SK-N-SH (cell line): ENCODE data around the gene ZNF865. TPM values are rescaled to one million over a fixed set of nuclear protein-coding genes. Genes with fewer than 3 reads are reported as not detected.

Source experiments
- CTCF ChIA-PET: fragments of 300-600, 350-600 bp; formaldehyde crosslinking; extraction: SDS; loops from one replicate; lab custom pipeline; 2021; lab: Yijun Ruan, JAX
- POLR2A ChIA-PET: fragments of 350-600 bp; sonication (Branson Sonifier 250); formaldehyde crosslinking; extraction: SDS; loops from one replicate; lab custom pipeline; 2020; ENCODE audit warnings: antibody characterized with exemption, inconsistent platforms; lab: Yijun Ruan, JAX
- DNase-seq: peaks from one replicate; pipeline ENCODE4 v3.0.0; 2012
- H2AFZ ChIP-seq: fragments of 200-600 bp; sonication (generic); 2 replicates; pipeline ENCODE4 v1.8.1; 2016; ENCODE audit warnings: antibody characterized with exemption, mild to moderate bottlenecking, low read depth
- H3F3A ChIP-seq: fragments of 200-600 bp; sonication (generic); replicated peaks from 2 replicates; pipeline ENCODE3; 2016; ENCODE audit warnings: antibody characterized with exemption, mild to moderate bottlenecking; ENCODE audit not compliant: insufficient read depth
- H3K27ac ChIP-seq, 2 experiments: fragments of 200-500 bp in 1 of 2; fragments of 200-600 bp in 1 of 2; sonication (Bioruptor generic) in 1 of 2; sonication (generic), shearing (Covaris generic) in 1 of 2; 2 replicates each; pipeline versions ENCODE4 v1.5.1 to v1.6.1; 2014 to 2016; ENCODE audit warnings: low read depth in 2 of 2, inconsistent platforms in 1 of 2, low read length in 1 of 2, mild to moderate bottlenecking in 1 of 2, mixed read lengths in 1 of 2
- H3K27me3 ChIP-seq: fragments of 200-600 bp; sonication (generic), shearing (Covaris generic); 2 replicates; pipeline ENCODE4 v1.6.1; 2016; ENCODE audit warnings: mixed run types; ENCODE audit not compliant: insufficient read depth
- H3K36me3 ChIP-seq, 2 experiments: fragments of 200-500 bp in 1 of 2; fragments of 200-600 bp in 1 of 2; sonication (Bioruptor generic) in 1 of 2; sonication (generic) in 1 of 2; replicated peaks in 1 of 2; 2 replicates each; pipeline versions ENCODE3 to v1.5.1; 2014 to 2016; ENCODE audit warnings: low read length in 1 of 2, mild to moderate bottlenecking in 1 of 2; ENCODE audit not compliant: insufficient read depth in 2 of 2, control insufficient read depth in 1 of 2
- H3K4me1 ChIP-seq, 2 experiments: fragments of 200-500 bp in 1 of 2; fragments of 200-600 bp in 1 of 2; sonication (Bioruptor generic) in 1 of 2; sonication (generic), shearing (Covaris generic) in 1 of 2; 2 replicates each; pipeline versions ENCODE4 v1.5.1 to v1.6.1; 2014 to 2016; ENCODE audit warnings: low read depth in 1 of 2, low read length in 1 of 2, mixed run types in 1 of 2; ENCODE audit not compliant: insufficient read depth in 2 of 2, control insufficient read depth in 1 of 2
- H3K4me2 ChIP-seq: fragments of 200-600 bp; sonication (generic), shearing (Covaris generic); 2 replicates; pipeline ENCODE4 v1.6.1; 2017; ENCODE audit warnings: mixed run types
- H3K4me3 ChIP-seq, 2 experiments: fragments of 200-500 bp in 1 of 2; fragments of 200-600 bp in 1 of 2; sonication (Bioruptor generic) in 1 of 2; sonication (generic), shearing (Covaris generic) in 1 of 2; 2 replicates each; pipeline versions ENCODE4 v1.5.1 to v1.8.1; 2014 to 2016; ENCODE audit warnings: low read depth in 2 of 2, inconsistent platforms in 1 of 2, low read length in 1 of 2, mild to moderate bottlenecking in 1 of 2, mixed read lengths in 1 of 2, moderate library complexity in 1 of 2
- H3K79me2 ChIP-seq: fragments of 200-600 bp; sonication (generic); 2 replicates; pipeline ENCODE4 v1.8.1; 2017; ENCODE audit warnings: mild to moderate bottlenecking; ENCODE audit not compliant: insufficient read depth
- H3K9ac ChIP-seq: fragments of 200-600 bp; sonication (generic); 2 replicates; pipeline ENCODE4 v1.6.1; 2017; ENCODE audit warnings: mixed run types
- H3K9me2 ChIP-seq: fragments of 200-600 bp; sonication (generic); 2 replicates; pipeline ENCODE4 v1.6.1; 2017; ENCODE audit warnings: mixed run types
- H3K9me3 ChIP-seq: fragments of 200-600 bp; sonication (generic); 2 replicates; pipeline ENCODE4 v1.6.1; 2017; ENCODE audit warnings: mixed run types, mild to moderate bottlenecking, moderate library complexity
- H4K20me1 ChIP-seq: fragments of 200-600 bp; sonication (generic); 2 replicates; pipeline ENCODE4 v1.6.1; 2017; ENCODE audit warnings: mild to moderate bottlenecking, mixed run types; ENCODE audit not compliant: insufficient read depth
- ELF1 ChIP-seq: IDR thresholded peaks from 2 replicates; pipeline ENCODE4 v1.4.0; 2012
- EZH2phosphoT487 ChIP-seq: fragments of 200-600 bp; sonication (generic); IDR thresholded peaks from 2 replicates; pipeline ENCODE4 v1.6.1; 2017; ENCODE audit warnings: low read depth, mixed run types, mild to moderate bottlenecking, antibody characterized with exemption, moderate library complexity, borderline replicate concordance
- FOSL2 ChIP-seq: IDR thresholded peaks from 2 replicates; pipeline ENCODE4 v1.4.0; 2012; ENCODE audit warnings: low read depth, mild to moderate bottlenecking, moderate library complexity, borderline replicate concordance
- IRF3 ChIP-seq: fragments of 150-350 bp; IDR thresholded peaks from 2 replicates; pipeline ENCODE4 v1.6.1; 2016; ENCODE audit warnings: mild to moderate bottlenecking, low read depth, low read length
- MAX ChIP-seq: IDR thresholded peaks from 2 replicates; pipeline ENCODE4 v1.4.0; 2012; ENCODE audit warnings: low read depth
- NRF1 ChIP-seq: IDR thresholded peaks from 2 replicates; pipeline ENCODE4 v1.6.1; 2012; ENCODE audit warnings: low read depth, mild to moderate bottlenecking, low read length
- POLR2AphosphoS5 ChIP-seq: IDR thresholded peaks from 2 replicates; pipeline ENCODE4 v1.6.1; 2012; ENCODE audit warnings: low read depth, low read length
- RAD21 ChIP-seq: IDR thresholded peaks from 2 replicates; pipeline ENCODE4 v1.6.1; 2012; ENCODE audit warnings: mild to moderate bottlenecking, low read length
- RFX5 ChIP-seq: IDR thresholded peaks from 2 replicates; pipeline ENCODE4 v1.6.1; 2012; ENCODE audit warnings: mild to moderate bottlenecking, improper control_type of control experiment, low read length
- RXRA ChIP-seq: IDR thresholded peaks from 2 replicates; pipeline ENCODE4 v1.4.0; 2012; ENCODE audit warnings: low read depth, mild to moderate bottlenecking, borderline replicate concordance
- TAF1 ChIP-seq: IDR thresholded peaks from 2 replicates; pipeline ENCODE4 v1.6.1; 2012; ENCODE audit warnings: low read depth, mild to moderate bottlenecking, low read length, moderate library complexity, borderline replicate concordance
- TCF12 ChIP-seq: IDR thresholded peaks from 2 replicates; pipeline ENCODE4 v1.4.0; 2012
- USF1 ChIP-seq: IDR thresholded peaks from 2 replicates; pipeline ENCODE4 v1.4.0; 2012; ENCODE audit warnings: low read depth, borderline replicate concordance
- YY1 ChIP-seq: IDR thresholded peaks from 2 replicates; pipeline ENCODE4 v1.4.0; 2012; ENCODE audit warnings: low read depth, mild to moderate bottlenecking
- WGBS: methylation state at CpG from one replicate; pipeline ENCODE4 v1.1.6; 2017; ENCODE audit warnings: low lambda C conversion rate; 5-methylcytosine and 5-hydroxymethylcytosine counted together
- polyA plus RNA-seq, 3 experiments: library from polyadenylated mRNA; depleted of rRNA; stranded (reverse); fragments of >200 nt; gene quantifications; 2 replicates each; pipeline ENCODE4 v1.2.3, GENCODE V29; 2012

ZNF865 gene
- polyA plus RNA-seq, 1 of the 3 experiments (the other 2 are of a cell fraction), result 5.0 TPM

DNA sequence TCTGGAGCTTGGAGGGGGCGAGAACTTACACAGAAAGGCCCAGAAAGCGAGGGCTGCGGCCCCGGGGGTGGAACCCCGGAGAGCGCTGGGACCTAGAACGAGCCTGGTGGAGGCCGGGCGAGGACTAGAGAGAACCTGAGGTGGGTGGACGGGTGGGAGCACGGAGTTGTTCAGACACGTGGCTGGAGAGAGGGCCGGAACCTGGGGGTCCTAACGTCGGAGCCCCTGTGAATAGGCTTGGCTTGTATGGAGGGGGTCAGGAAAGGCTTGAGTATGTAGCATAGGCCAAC lies 38.4 kb downstream of the ZNF865 start:
- H3K4me3 ChIP-seq, result peak overlapping the region; percentile 53 to 81
- H3K27ac ChIP-seq, result peak overlapping the region; percentile 85 to 88; a peak in 3 of 4 replicates
- no peaks in the 10 kb centered on the region for H4K20me1 ChIP-seq
- no peaks in the 10 kb centered on the region for H3K9me3 ChIP-seq
- no peak for TF ChIP-seq FOSL2
- TF ChIP-seq IRF3, result no peak
- no peak for TF ChIP-seq TAF1
- TF ChIP-seq RXRA, result no peak
- no peak for TF ChIP-seq USF1
- TF ChIP-seq MAX, result no peak
- TF ChIP-seq RFX5, result no peak
- TF ChIP-seq RAD21, result no peak
- no peak for TF ChIP-seq ELF1
- no peak for TF ChIP-seq EZH2phosphoT487
- no peak for TF ChIP-seq YY1
- no peak for TF ChIP-seq NRF1
- H3K79me2 ChIP-seq, result peaks cover 77% of the 10 kb centered on the region
- H3K4me2 ChIP-seq, result peak overlapping the region; percentile 95
- H3K9me2 ChIP-seq, result no peaks in the 10 kb centered on the region
- WGBS, result 0% methylated on average over 13 of the region's 15 CpGs
- peaks cover 3 to 13% of the 10 kb centered on the region in 2 experiments for H3K36me3 ChIP-seq
- no peak overlapping the region for H2AFZ ChIP-seq
- no peaks in the 10 kb centered on the region for H3K27me3 ChIP-seq
- no peak for DNase-seq
- H3F3A ChIP-seq, result peaks cover 38% of the 10 kb centered on the region
- ChIA-PET CTCF (interaction anchor here (1.2 to 3.9 kb wide), 3 partner anchors 12 to 37 kb away, joined by 3 to 22 read pairs (median 7); no protein-coding TSS in a partner anchor), POLR2A (no interaction called here)
- peak overlapping the region; percentile 86 for H3K9ac ChIP-seq
- peaks cover 21 to 47% of the 10 kb centered on the region in 2 experiments; a peak in 2 of 4 replicates for H3K4me1 ChIP-seq

DNA sequence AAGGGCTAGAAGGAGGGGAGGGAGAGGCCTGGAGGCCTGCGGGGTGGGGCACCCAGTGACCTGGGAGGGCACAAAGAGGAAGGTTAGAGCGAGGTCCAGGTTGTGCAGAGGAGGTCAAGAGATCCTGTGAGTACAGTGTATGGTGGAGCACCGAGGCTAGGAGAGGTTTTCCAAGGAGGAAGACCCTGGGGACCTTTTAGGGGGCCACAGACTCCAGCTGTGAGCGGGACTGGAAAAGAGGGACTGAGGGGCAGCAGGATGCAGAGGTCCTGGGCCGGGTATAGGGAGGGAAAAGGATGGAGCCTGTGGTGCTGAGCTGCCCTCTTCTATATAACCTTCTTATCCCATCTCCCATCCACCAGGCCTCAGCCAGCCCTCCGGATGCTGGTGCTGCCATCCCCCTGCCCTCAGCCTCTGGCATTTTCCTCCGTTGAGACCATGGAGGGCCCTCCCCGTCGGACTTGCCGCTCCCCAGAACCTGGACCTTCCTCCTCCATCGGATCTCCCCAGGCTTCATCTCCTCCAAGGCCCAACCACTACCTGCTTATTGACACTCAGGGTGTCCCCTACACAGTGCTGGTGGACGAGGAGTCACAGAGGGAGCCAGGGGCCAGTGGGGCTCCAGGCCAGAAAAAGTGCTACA lies 38.9 kb downstream of the ZNF865 start:
- TF ChIP-seq POLR2AphosphoS5 (peak; percentile 23; the same call in 1 of the 2 replicates), TCF12 (no peak)
- Histone ChIP-seq H4K20me1 (no peaks in the 10 kb centered on the region), H3K9me2 (no peaks in the 10 kb centered on the region), H3K4me1 (peaks cover 21 to 49% of the 10 kb centered on the region in 2 experiments; a peak in 2 of 4 replicates), H3K27ac (peak overlapping the region in 1 of 2 experiments; percentile 88; a peak in 3 of 4 replicates), H3F3A (peaks cover 34% of the 10 kb centered on the region), H3K36me3 (peaks cover 3 to 13% of the 10 kb centered on the region in 2 experiments), H2AFZ (no peak overlapping the region), H3K4me3 (peak overlapping the region; percentile 53 to 81), H3K9me3 (no peaks in the 10 kb centered on the region), H3K4me2 (peak overlapping the region; percentile 95), H3K9ac (peak overlapping the region; percentile 86), H3K79me2 (peaks cover 73% of the 10 kb centered on the region), H3K27me3 (no peaks in the 10 kb centered on the region)
- POLR2A ChIA-PET, result no interaction called here
- DNase-seq, result peak; percentile 9
- CTCF ChIA-PET, result interaction anchor here (1.2 to 3.9 kb wide), 4 partner anchors 10 to 38 kb away, joined by 3 to 22 read pairs (median 6); no protein-coding TSS in a partner anchor
- WGBS, result 47% methylated on average over 12 of the region's 12 CpGs
